ENCODE measurements around the gene SH3PXD2B.

- TF ChIP-seq POLR2A (IDR thresholded peaks at IDR 0.05; ENCODE audit: low read depth, low read length) (no peak), TAF1 (IDR thresholded peaks at IDR 0.05; ENCODE audit: low read depth, low read length) (no peak), POU2F2 (IDR thresholded peaks at IDR 0.05; ENCODE audit: low read depth, low read length) (no peak), SPI1 (IDR thresholded peaks at IDR 0.05; ENCODE audit: low read depth, low read length) (no peak), POLR2AphosphoS5 (IDR thresholded peaks at IDR 0.05; ENCODE audit: low read depth, low read length) (no peak)
These were observed 28.2 kb downstream of the SH3PXD2B start for GRCh38 chr5:172426086-172426485.

Measured in GM12891 (cell line).